ENCODE data around the gene ERCC5. TPM values are rescaled to one million over a fixed set of nuclear protein-coding genes. Genes with fewer than 3 reads are reported as not detected.

The ERCC5 gene
- polyA plus RNA-seq, 6 donors from 2014 or later, result 14.3 to 37.4 (median 29.6) TPM

DNA sequence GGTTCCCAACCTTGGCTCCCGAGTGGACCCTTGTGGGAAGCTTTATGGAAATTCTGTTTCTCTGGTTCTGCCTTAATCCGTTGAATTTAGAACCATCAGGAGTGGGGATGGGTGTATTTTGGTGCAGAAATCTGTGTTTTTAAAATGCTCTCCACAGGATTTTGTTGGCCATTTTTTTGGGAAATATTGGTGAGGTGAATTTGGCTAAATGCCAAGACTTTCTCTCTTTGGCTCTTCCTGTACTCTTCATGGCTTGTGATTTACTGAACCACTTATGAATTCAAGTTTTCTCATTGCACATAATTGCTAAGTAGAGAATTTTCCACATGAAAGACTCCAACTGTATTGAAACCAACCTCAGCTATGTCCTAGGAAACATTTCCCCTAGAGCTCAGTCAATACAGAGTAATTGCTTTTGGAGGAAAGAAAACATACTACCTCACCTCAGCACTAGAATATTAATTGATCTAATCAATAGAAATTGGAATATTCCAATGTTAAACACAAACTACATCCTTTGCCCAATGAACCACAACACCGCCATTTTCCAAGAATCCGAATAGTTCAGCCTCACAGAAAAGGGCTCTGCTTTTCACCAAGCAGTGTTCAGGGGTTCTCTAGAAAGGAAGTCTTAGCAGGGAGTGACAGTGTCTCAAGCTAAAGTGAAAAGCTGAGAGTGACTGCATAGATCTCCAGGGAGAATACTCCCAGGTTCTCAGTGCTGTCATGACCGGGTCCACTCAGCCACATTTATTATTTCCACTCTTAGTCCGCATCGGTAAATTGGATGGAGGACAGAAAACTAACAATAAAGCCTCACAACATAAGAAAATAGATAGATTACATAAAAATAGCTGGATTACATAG lies 60.3 kb downstream of the ERCC5 start:
- no peak overlapping the region for H3K27ac Mint-ChIP-seq
- no peak overlapping the region for H3K4me3 Mint-ChIP-seq

DNA sequence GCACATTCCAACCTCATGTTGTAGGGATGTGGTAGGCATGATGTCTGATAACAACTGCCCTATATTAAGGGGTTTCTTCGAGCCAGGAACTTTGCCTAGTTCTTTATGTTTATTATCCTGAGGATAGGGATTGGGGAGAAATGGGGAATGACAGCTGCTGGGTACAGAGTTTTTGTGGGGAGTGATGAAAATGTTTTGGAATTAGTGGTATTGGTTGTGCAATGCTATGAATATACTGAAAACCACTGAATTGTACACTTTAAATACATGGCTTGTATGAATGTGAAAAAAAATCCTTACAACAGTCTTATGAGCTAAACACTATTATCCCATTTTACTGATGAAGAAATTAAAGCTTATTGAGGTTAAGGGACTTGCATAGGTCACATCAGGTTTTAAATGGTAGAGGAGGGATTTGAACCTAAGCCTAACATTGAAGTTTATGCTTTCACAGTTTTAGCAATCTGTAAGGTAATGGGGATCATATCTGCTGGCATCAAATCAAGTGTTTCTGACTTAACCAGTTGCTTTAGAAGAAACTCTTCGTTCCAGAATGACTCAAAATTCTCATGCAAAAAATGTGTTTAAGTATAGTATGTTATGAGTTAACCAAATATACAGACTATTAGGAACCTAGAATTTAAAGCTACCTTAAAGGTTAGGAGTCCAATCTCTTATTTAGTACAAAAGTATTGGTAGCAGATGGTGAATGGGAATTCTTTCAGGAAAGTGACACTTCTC lies 61.4 kb downstream of the ERCC5 start:
- DNase-seq, result no peak
- Mint-ChIP-seq H3K27me3 (peaks cover 14 to 27% (median 20%) of the 10 kb centered on the region in 3 donors), H3K4me1 (no peaks in the 10 kb centered on the region), H3K27ac (no peak overlapping the region), H3K9me3 (peaks cover 0 to 1% (median 0%) of the 10 kb centered on the region in 7 donors), H3K4me3 (no peak overlapping the region), H3K36me3 (no peaks in the 10 kb centered on the region)
- no peak for ATAC-seq (ENCODE audit: low read depth in 2 of 2)

More for the DNA sequence above, 60.3 kb downstream of the ERCC5 start:
- Mint-ChIP-seq H3K9me3 (peaks cover 0 to 1% (median 0%) of the 10 kb centered on the region in 7 donors), H3K36me3 (no peaks in the 10 kb centered on the region), H3K4me1 (no peaks in the 10 kb centered on the region), H3K27me3 (peaks cover 14 to 27% (median 20%) of the 10 kb centered on the region in 3 donors)
- DNase-seq (no peak), ATAC-seq (ENCODE audit: low read depth in 2 of 2) (no peak)

DNA sequence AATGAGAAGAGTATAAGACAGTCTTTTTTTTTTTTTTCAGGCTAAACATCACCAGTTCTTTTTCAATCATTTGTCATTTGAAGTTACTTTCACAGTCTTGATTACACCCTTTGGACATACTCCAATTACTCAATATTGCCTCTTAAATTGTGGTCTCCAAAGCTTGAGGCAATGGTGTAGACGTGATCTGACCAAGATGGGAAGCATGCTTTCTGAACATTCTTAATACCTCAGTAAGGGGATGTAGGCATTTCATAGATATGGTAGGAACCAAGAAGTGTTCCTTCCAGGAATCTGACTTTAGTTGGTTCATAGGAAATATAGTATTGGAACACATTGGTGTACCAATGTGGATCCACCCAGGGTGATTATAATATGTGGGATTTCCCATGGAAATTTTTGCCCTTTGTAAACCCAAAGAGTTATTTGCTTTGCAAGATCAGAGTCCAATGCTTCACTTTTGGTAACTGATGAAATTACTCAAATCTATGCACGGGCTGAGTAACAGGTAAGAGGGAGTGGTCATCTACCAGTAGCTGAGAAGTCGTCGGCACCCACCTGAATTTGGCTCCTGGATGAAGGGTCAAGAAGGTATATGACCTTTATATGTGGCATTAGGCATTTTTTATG lies 62.2 kb downstream of the ERCC5 start:
- no peak overlapping the region for H3K27ac Mint-ChIP-seq
- H3K36me3 Mint-ChIP-seq, result no peaks in the 10 kb centered on the region
- H3K9me3 Mint-ChIP-seq, result peaks cover 0 to 1% (median 0%) of the 10 kb centered on the region in 7 donors
- no peak for DNase-seq
- H3K4me1 Mint-ChIP-seq, result no peaks in the 10 kb centered on the region
- ATAC-seq (ENCODE audit: low read depth in 2 of 2), result no peak
- no peak overlapping the region for H3K4me3 Mint-ChIP-seq
- peaks cover 18 to 29% (median 21%) of the 10 kb centered on the region in 3 donors for H3K27me3 Mint-ChIP-seq

DNA sequence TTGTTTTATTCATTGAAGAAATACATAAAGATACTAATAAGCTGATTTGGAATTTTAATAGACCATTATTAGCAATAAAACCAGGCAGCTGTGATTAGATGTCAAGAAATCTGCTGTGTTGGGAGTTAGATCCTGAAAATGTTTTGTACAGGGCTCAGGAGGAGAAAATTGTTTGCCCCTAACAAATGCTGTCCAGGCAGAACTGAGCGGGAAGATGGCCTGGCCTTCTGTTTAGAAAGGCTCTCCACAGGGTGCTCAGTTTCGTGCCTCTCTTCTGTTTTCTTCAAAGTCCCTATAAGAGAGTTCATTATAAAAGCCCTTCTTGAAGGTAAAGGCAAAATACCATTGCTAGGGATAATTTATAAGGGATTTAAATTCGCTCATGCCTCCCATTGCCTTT lies 64.1 kb downstream of the ERCC5 start:
- ATAC-seq (ENCODE audit: low read depth in 2 of 2) (no peak), DNase-seq (no peak)
- Mint-ChIP-seq H3K27me3 (peaks cover 20 to 28% (median 21%) of the 10 kb centered on the region in 3 donors), H3K4me3 (no peak overlapping the region), H3K36me3 (no peaks in the 10 kb centered on the region), H3K4me1 (no peaks in the 10 kb centered on the region), H3K9me3 (no peaks in the 10 kb centered on the region), H3K27ac (no peak overlapping the region)

DNA sequence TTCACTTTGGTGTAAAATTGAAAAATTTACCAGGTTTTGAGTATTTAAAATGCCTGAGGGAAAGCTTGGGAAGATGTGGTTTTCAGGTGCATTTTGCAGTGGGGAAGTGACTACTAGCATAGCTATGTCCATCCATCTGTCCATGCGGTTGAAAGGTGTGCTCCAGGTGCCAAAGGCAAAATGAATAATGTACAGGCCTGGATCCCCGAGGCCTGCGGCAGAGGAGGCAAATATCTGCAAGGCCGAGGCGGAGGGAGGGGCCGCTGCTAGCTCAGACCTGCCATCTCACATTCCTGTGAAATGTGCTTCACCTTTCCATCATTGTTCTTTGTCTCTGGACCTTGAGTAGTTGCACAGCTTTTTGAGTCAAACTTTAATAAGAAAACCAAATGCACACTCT lies 65.5 kb downstream of the ERCC5 start:
- no peaks in the 10 kb centered on the region for H3K36me3 Mint-ChIP-seq
- H3K27me3 Mint-ChIP-seq, result peaks cover 16 to 23% (median 22%) of the 10 kb centered on the region in 3 donors
- H3K9me3 Mint-ChIP-seq, result no peaks in the 10 kb centered on the region
- ATAC-seq (ENCODE audit: low read depth in 2 of 2) (no peak), DNase-seq (no peak)
- H3K4me1 Mint-ChIP-seq, result peaks cover 0 to 4% (median 0%) of the 10 kb centered on the region in 3 donors
- H3K27ac Mint-ChIP-seq, result no peak overlapping the region
- no peak overlapping the region for H3K4me3 Mint-ChIP-seq

DNA sequence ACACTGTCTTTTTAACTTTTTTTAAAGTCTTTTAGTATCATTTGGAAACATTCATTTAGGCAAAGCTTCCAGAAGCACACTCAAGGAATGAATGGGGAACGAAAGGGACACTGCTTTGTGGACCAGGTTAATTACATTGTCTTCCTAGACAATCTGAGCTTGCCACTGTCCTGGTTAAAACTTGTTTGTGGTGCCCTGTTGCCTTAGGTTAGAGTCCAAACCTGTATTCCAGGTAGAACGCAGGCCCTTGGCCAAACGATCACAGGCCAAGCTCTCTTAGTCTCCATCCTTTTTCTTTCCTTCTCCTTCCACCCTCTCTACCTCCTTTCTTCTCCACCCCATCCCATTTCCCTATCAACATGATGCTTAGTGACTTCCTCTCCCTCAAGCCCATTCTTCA lies 66.8 kb downstream of the ERCC5 start:
- no peak for ATAC-seq (ENCODE audit: low read depth in 2 of 2)
- Mint-ChIP-seq H3K36me3 (no peaks in the 10 kb centered on the region), H3K4me3 (no peak overlapping the region), H3K27ac (no peak overlapping the region), H3K4me1 (peaks cover 0 to 6% (median 3%) of the 10 kb centered on the region in 3 donors), H3K27me3 (peaks cover 16 to 23% (median 21%) of the 10 kb centered on the region in 3 donors), H3K9me3 (no peaks in the 10 kb centered on the region)
- no peak for DNase-seq

DNA sequence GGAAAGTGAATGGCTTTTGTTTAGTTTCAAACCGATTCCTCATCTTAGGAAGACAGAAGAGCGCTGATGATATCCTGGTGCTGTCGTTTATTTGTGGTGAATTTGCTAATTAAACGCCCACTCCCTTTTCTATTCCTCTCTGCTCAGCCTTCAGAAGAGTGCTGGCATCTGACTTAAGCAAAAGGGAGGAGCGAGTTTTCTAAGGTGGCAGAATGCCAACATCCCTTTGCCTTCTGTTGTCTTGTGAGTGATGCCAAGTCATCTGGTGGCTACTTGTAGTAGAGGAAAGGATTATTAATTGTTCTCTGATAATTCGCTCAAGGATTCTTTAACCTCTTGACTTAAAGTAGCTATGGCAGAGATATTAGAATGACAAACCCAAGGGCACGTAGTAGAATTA lies 68.1 kb downstream of the ERCC5 start:
- no peak overlapping the region for H3K4me3 Mint-ChIP-seq
- DNase-seq, result no peak
- peaks cover 0 to 9% (median 0%) of the 10 kb centered on the region in 7 donors for H3K9me3 Mint-ChIP-seq
- no peak overlapping the region for H3K27ac Mint-ChIP-seq
- no peak for ATAC-seq (ENCODE audit: low read depth in 2 of 2)
- H3K27me3 Mint-ChIP-seq, result peaks cover 12 to 17% (median 15%) of the 10 kb centered on the region in 3 donors
- no peaks in the 10 kb centered on the region for H3K36me3 Mint-ChIP-seq
- peaks cover 0 to 6% (median 3%) of the 10 kb centered on the region in 3 donors for H3K4me1 Mint-ChIP-seq

DNA sequence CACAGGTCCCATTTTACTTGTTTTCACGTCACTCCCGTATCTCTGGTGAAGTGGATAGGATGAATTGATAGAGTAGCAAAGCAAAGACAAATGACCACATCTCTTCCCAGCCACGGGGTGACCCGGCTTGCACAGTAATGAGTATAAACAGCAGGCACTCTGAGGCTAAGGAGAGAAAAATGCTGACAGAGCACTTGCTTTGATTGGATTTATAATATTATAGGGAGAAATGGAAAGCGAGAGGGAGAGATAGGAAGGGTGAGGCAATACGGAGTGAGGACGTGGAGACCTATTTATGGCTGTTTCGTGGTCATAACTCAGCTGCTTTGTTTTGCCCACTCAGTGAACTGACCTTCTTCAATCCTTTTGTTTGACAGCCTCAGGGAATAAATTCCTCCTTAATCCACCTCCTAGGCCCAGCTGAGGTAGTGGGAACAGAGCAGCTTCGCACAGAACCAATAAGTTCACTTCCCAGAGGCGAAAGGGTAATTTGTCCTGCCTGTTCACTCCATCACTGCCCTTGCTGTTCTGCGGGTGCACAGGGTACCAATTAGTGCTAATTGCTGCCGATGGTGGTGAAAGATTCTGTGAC lies 68.6 kb downstream of the ERCC5 start:
- peaks cover 0 to 6% (median 3%) of the 10 kb centered on the region in 3 donors for H3K4me1 Mint-ChIP-seq
- ATAC-seq (ENCODE audit: low read depth in 2 of 2), result no peak
- no peak for DNase-seq
- H3K4me3 Mint-ChIP-seq, result no peak overlapping the region
- peaks cover 12 to 17% (median 15%) of the 10 kb centered on the region in 3 donors for H3K27me3 Mint-ChIP-seq
- no peak overlapping the region for H3K27ac Mint-ChIP-seq
- H3K36me3 Mint-ChIP-seq, result no peaks in the 10 kb centered on the region
- H3K9me3 Mint-ChIP-seq, result peaks cover 0 to 11% (median 3%) of the 10 kb centered on the region in 7 donors

DNA sequence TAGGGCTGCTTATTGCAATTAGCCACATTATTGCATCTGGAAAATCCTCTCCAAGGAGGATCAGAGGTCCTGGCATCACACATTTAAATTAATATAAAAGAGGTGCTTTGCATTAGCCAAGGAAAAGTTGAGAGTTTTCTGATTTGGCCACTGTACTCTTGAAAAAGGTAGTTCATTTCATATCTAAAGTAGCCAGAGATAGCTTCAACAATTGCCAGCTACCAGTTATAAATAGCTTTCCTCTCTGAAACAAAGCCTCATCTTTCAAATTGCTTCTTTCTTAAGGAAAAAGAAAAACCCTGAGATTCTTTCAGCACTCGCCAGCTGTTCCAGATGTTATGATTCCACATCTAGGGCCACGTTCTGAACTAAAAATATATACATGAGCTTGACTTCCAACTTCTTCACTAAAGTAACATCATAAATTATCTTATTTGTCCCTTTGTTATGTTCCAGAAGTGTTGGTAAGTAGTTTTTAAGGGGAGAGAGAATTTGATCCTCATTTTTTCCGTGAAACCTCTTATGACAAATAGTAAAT lies 69.6 kb downstream of the ERCC5 start:
- DNase-seq, result no peak
- Mint-ChIP-seq H3K36me3 (no peaks in the 10 kb centered on the region), H3K4me1 (peaks cover 0 to 6% (median 3%) of the 10 kb centered on the region in 3 donors), H3K27me3 (peaks cover 8 to 16% (median 9%) of the 10 kb centered on the region in 3 donors), H3K27ac (no peak overlapping the region), H3K4me3 (no peak overlapping the region), H3K9me3 (peaks cover 0 to 17% (median 3%) of the 10 kb centered on the region in 7 donors)
- ATAC-seq (ENCODE audit: low read depth in 2 of 2), result no peak

DNA sequence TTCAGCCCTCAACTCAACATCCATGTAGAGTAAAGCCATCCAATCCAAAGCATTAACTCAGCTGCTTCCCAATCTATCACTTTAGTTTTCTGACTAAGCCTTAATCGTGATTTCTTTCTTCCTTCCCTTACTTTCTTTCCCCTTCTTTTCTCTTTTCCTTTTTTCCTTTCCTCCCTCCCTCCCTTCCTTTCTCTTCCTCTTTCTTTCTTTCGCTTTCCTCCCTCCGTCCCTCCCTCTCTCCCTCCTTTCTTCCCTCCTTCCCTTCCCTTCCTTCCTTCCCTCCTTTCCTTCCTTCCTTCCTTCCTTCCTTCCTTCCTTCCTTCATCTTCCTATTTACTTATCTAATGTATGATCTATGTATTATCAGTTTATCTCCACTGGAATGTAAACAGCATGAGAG lies 71.2 kb downstream of the ERCC5 start:
- peaks cover 8 to 28% (median 9%) of the 10 kb centered on the region in 3 donors for H3K27me3 Mint-ChIP-seq
- peaks cover 0 to 6% (median 3%) of the 10 kb centered on the region in 3 donors for H3K4me1 Mint-ChIP-seq
- H3K9me3 Mint-ChIP-seq, result peaks cover 0 to 17% (median 3%) of the 10 kb centered on the region in 7 donors
- no peaks in the 10 kb centered on the region for H3K36me3 Mint-ChIP-seq
- no peak overlapping the region for H3K4me3 Mint-ChIP-seq
- no peak for ATAC-seq (ENCODE audit: low read depth in 2 of 2)
- no peak overlapping the region for H3K27ac Mint-ChIP-seq
- no peak for DNase-seq

DNA sequence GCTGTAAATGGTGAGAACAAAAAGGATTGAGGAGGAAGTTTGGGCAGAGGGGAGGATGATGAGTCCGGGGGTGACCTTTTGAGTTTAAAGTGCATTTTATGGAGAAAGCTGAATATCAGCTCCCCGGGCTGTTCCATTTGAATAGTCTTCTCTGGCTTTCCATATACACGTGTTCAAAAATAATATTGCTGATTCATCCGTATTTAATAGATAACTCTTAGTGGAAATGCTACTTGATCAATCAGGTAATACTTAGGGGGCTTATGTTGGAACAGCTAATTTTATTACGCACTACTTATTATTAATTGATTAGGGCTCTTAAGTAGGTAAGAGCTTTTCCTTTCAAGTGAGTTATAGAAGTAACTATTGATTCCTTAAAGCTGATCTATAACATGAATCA lies 76.4 kb downstream of the ERCC5 start:
- DNase-seq (no peak), ATAC-seq (ENCODE audit: low read depth in 2 of 2) (no peak)
- Mint-ChIP-seq H3K4me1 (peaks cover 0 to under 1% (median 0%) of the 10 kb centered on the region in 3 donors), H3K27me3 (peaks cover 0 to 17% (median 0%) of the 10 kb centered on the region in 3 donors), H3K4me3 (no peak overlapping the region), H3K36me3 (peaks cover 0 to 15% of the 10 kb centered on the region in 2 donors), H3K27ac (no peak overlapping the region), H3K9me3 (peaks cover 9 to 39% (median 14%) of the 10 kb centered on the region in 7 donors)
